Measurements from ENCODE around the gene CYB5D1. TPM values are rescaled to one million over a fixed set of nuclear protein-coding genes. Genes with fewer than 3 reads are reported as not detected.

The CYB5D1 gene
- total RNA-seq, 1 experiment from 2014 or later: 18.0 TPM

DNA sequence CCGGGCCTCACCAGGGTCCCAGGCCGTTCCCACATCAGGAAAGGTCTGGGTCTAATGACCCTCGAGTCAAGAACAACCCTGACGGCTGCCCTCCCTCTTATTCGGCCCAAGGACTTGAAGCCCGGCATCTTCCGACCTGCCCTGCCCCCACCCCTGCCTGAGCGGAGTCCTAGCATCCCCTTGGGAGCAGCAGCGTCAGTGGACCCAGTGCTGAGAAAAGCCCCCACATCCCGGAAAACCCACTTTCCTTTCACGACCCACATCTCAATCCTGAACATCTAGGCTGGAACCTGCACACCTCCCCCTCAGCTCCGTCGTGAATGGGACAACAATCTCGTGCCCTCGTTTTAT lies 2.2 kb upstream of the CYB5D1 start:
- WGBS (ENCODE audit: extremely low coverage, insufficient read length, low lambda C conversion rate): no CpG with 5 or more reads among the region's 15 CpGs
- Histone ChIP-seq H3K18ac (ENCODE audit: insufficient read length, low read depth, low read length) (no peak overlapping the region), H3K9me3 (ENCODE audit: control insufficient read depth, low read depth, low read length) (no peaks in the 10 kb centered on the region), H3K23me2 (ENCODE audit: insufficient read length, low read depth, low read length, poor library complexity, severe bottlenecking) (peaks cover 36% of the 10 kb centered on the region), H3K56ac (ENCODE audit: insufficient read length, low read depth, low read length) (no peak overlapping the region), H2BK15ac (ENCODE audit: low read depth, low read length) (no peak overlapping the region), H2BK120ac (ENCODE audit: low read depth, low read length, poor library complexity, severe bottlenecking) (no peak overlapping the region), H3K79me2 (ENCODE audit: insufficient read depth, low read length) (no peaks in the 10 kb centered on the region), H2BK5ac (ENCODE audit: insufficient read length, low read length) (no peak overlapping the region), H3T11ph (ENCODE audit: low read length) (no peak overlapping the region), H3K4me2 (ENCODE audit: insufficient read depth, insufficient read length, low read length) (peak overlapping the region; percentile 97), H2BK12ac (ENCODE audit: insufficient read length, low read depth, low read length) (no peak overlapping the region), H3K27ac (ENCODE audit: insufficient read length, low read depth, low read length) (no peak overlapping the region), H3K79me1 (ENCODE audit: insufficient read depth, low read depth, low read length, poor library complexity, severe bottlenecking) (no peaks in the 10 kb centered on the region), H3K23ac (ENCODE audit: insufficient read length, low read depth, low read length) (no peak overlapping the region), H2BK20ac (ENCODE audit: low read depth, low read length, poor library complexity, severe bottlenecking) (no peak overlapping the region), H3K4me1 (ENCODE audit: insufficient read depth, low read length) (no peaks in the 10 kb centered on the region; the same call in 1 of the 2 replicates), H4K20me1 (ENCODE audit: control insufficient read depth, insufficient read depth, insufficient read length) (no peaks in the 10 kb centered on the region), H3K27me3 (ENCODE audit: insufficient read depth, low read length) (peaks cover 30% of the 10 kb centered on the region; the same call in 1 of the 2 replicates), H4K91ac (ENCODE audit: insufficient read length, low read depth, low read length) (no peak overlapping the region), H3K14ac (ENCODE audit: insufficient read depth, low read length) (no peak overlapping the region), H2AFZ (ENCODE audit: low read length) (no peak overlapping the region), H3K4ac (ENCODE audit: low read depth, low read length) (no peak overlapping the region), H3K9ac (ENCODE audit: extremely low read depth, insufficient read length, low read length) (no peak overlapping the region), H4K8ac (replicated peaks; ENCODE audit: insufficient read length, low read depth, low read length) (no peak overlapping the region), H4K5ac (ENCODE audit: insufficient read length, low read depth, low read length) (no peak overlapping the region), H2AK5ac (ENCODE audit: insufficient read length, low read length) (no peak overlapping the region)
- H3K9me3 Mint-ChIP-seq: 0 out of 5 replicates have a peak, but pooled peaks cover 0 to 3% of the 10 kb centered on the region in 2 experiments
- no peak overlapping the region for H3K27ac Mint-ChIP-seq
- no peak for TF ChIP-seq CTCF (conservative IDR thresholded peaks at IDR 0.05)
- no peak for DNase-seq
- H3K36me3 Mint-ChIP-seq (ENCODE audit: insufficient read depth in 1 of 3, low read depth in 3 of 3): peaks cover 0 to 32% (median 17%) of the 10 kb centered on the region in 3 experiments; a peak in 4 of 7 replicates
- peaks cover 24 to 37% of the 10 kb centered on the region in 2 experiments for H3K4me1 Mint-ChIP-seq
- no peak overlapping the region for H3K4me3 Mint-ChIP-seq
- H3K27me3 Mint-ChIP-seq (ENCODE audit: low read depth): peaks cover 18% of the 10 kb centered on the region
